ENCODE results near the gene SMARCD1.

- TF ChIP-seq POLR2A (IDR thresholded peaks at IDR 0.05): no peak
- TF ChIP-seq, protein P1, sequence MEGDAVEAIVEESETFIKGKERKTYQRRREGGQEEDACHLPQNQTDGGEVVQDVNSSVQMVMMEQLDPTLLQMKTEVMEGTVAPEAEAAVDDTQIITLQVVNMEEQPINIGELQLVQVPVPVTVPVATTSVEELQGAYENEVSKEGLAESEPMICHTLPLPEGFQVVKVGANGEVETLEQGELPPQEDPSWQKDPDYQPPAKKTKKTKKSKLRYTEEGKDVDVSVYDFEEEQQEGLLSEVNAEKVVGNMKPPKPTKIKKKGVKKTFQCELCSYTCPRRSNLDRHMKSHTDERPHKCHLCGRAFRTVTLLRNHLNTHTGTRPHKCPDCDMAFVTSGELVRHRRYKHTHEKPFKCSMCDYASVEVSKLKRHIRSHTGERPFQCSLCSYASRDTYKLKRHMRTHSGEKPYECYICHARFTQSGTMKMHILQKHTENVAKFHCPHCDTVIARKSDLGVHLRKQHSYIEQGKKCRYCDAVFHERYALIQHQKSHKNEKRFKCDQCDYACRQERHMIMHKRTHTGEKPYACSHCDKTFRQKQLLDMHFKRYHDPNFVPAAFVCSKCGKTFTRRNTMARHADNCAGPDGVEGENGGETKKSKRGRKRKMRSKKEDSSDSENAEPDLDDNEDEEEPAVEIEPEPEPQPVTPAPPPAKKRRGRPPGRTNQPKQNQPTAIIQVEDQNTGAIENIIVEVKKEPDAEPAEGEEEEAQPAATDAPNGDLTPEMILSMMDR (IDR thresholded peaks at IDR 0.05): no peak
Observed at GRCh38 chr12:50061946-50062686, 23.0 kb upstream of the SMARCD1 start.
